HepG2 (cell line): ENCODE data around the gene DCP2. TPM values are rescaled to one million over a fixed set of nuclear protein-coding genes. Genes with fewer than 3 reads are reported as not detected.

ENCODE experiments used
- BATF2 ChIP-seq: sonication (generic); formaldehyde crosslinking; IDR thresholded peaks from 2 replicates; pipeline ENCODE4 v1.8.0; 2022; ENCODE audit warnings: mild to moderate bottlenecking, missing genetic modification reagents, moderate library complexity
- BCLAF1 ChIP-seq: fragments of 450-650 bp; IDR thresholded peaks from 2 replicates; pipeline ENCODE4 v1.6.1; 2017; ENCODE audit warnings: mild to moderate bottlenecking
- BRD4 ChIP-seq: sonication (generic); formaldehyde crosslinking; IDR thresholded peaks from 2 replicates; pipeline ENCODE4 v1.4.0; 2020; ENCODE audit warnings: missing genetic modification reagents
- DNMT3B ChIP-seq: conservative IDR thresholded peaks from 2 replicates; pipeline ENCODE4 v1.6.1; 2016; ENCODE audit warnings: missing biosample characterization, control low read depth
- FOXJ3 ChIP-seq: sonication (generic); formaldehyde crosslinking; IDR thresholded peaks from 2 replicates; pipeline ENCODE4 v1.4.0; 2020; ENCODE audit warnings: missing genetic modification reagents, mild to moderate bottlenecking, borderline replicate concordance
- GLI4 ChIP-seq: sonication (generic); formaldehyde crosslinking; IDR thresholded peaks from 2 replicates; pipeline ENCODE4 v1.5.1; 2020; ENCODE audit warnings: missing genetic modification reagents, mild to moderate bottlenecking, moderate library complexity, borderline replicate concordance
- GRHL1 ChIP-seq: sonication (generic); formaldehyde crosslinking; conservative IDR thresholded peaks from 2 replicates; pipeline ENCODE4 v1.8.0; 2022; ENCODE audit warnings: missing genetic modification reagents
- MTERF4 ChIP-seq: sonication (generic); formaldehyde crosslinking; IDR thresholded peaks from 2 replicates; pipeline ENCODE4 v1.8.0; 2023; ENCODE audit warnings: mild to moderate bottlenecking, missing genetic modification reagents
- SIX4 ChIP-seq: sonication (generic); formaldehyde crosslinking; IDR thresholded peaks from 2 replicates; pipeline ENCODE4 v1.4.0; 2020; ENCODE audit warnings: missing genetic modification reagents
- SOX6 ChIP-seq, 2 experiments: fragments of 450-650 bp in 1 of 2; sonication (generic) in 1 of 2; formaldehyde crosslinking in 1 of 2; IDR thresholded peaks; 2 replicates each; pipeline versions ENCODE4 v1.4.0 to v1.6.1; 2017 to 2020; ENCODE audit warnings: antibody characterized with exemption in 1 of 2, mild to moderate bottlenecking in 1 of 2, missing genetic modification reagents in 1 of 2
- ZBTB39 ChIP-seq: sonication (generic); formaldehyde crosslinking; IDR thresholded peaks from 2 replicates; pipeline ENCODE4 v1.5.0; 2020; ENCODE audit warnings: missing genetic modification reagents
- ZFX ChIP-seq: sonication (generic); formaldehyde crosslinking; IDR thresholded peaks from 2 replicates; pipeline ENCODE4 v1.4.0; 2020; ENCODE audit warnings: mild to moderate bottlenecking, low read depth, missing genetic modification reagents, moderate library complexity
- ZNF414 ChIP-seq: sonication (generic); formaldehyde crosslinking; IDR thresholded peaks from 2 replicates; pipeline ENCODE4 v1.5.0; 2020; ENCODE audit warnings: missing genetic modification reagents
- ZNF670 ChIP-seq: sonication (generic); formaldehyde crosslinking; IDR thresholded peaks from 2 replicates; pipeline ENCODE4 v1.8.0; 2022; ENCODE audit warnings: mild to moderate bottlenecking, missing genetic modification reagents, borderline replicate concordance
- ZNF740 ChIP-seq: sonication (generic); formaldehyde crosslinking; IDR thresholded peaks from 2 replicates; pipeline ENCODE4 v1.4.0; 2020; ENCODE audit warnings: missing genetic modification reagents
- polyA plus RNA-seq, 8 experiments: library from polyadenylated mRNA; depleted of rRNA in 3 of 8; stranded (reverse) in 7 of 8; unstranded in 1 of 8; fragments of >200 nt; fragmentation: Illumina TruSeq in 4 of 8; extraction: Trizol in 4 of 8; gene quantifications; 2 replicates each; pipeline versions ENCODE4 v1.2.1 to v1.2.3, GENCODE V29; 2011 to 2016; ENCODE audit warnings: low read depth in 4 of 8, missing spikeins in 1 of 8, mixed read lengths in 1 of 8; ENCODE audit not compliant: insufficient read depth in 1 of 8
- total RNA-seq, 5 experiments: library from RNA; depleted of rRNA; stranded (reverse); fragments of >200 nt; fragmentation: Illumina TruSeq; extraction: Trizol; gene quantifications; 2 replicates each; pipeline ENCODE4 v1.2.3, GENCODE V29; 2016; ENCODE audit warnings: low read depth in 1 of 5

The DCP2 gene
- total and polyA plus RNA-seq, 2 of the 13 experiments (the other 11 are each of a cell fraction or from before 2014, with no cell fraction given) = 16.2 to 63.4 TPM

GRCh38 chr5:112976432-112977309, at the start of gene DCP2 (continued):
- 0 out of 2 replicates have a peak, but pooled peaks have one; percentile 66 for TF ChIP-seq MTERF4
- no peak for TF ChIP-seq ZBTB39 (CRISPR knock-in tag)
- no peak for TF ChIP-seq GRHL1 (CRISPR knock-in tag)
- no peak for TF ChIP-seq SOX6 (IDR thresholded peaks at IDR 0.05)
- peak; percentile 51; the same call in 1 of the 2 replicates for TF ChIP-seq SOX6 (CRISPR knock-in tag; IDR thresholded peaks at IDR 0.05)
- no peak for TF ChIP-seq DNMT3B (CRISPR knock-in tag)
- TF ChIP-seq ZNF670 = peak; percentile 54; the same call in 1 of the 2 replicates
- TF ChIP-seq GLI4 = peak; percentile 55; the same call in 1 of the 2 replicates
- peak; percentile 32; the same call in 1 of the 2 replicates for TF ChIP-seq FOXJ3 (CRISPR knock-in tag)
- peak; percentile 77 for TF ChIP-seq ZFX
- TF ChIP-seq BCLAF1 = no peak
- TF ChIP-seq ZNF414 (CRISPR knock-in tag) = 0 out of 2 replicates have a peak, but pooled peaks have one; percentile 33
- TF ChIP-seq BATF2 = no peak
- 0 out of 2 replicates have a peak, but pooled peaks have one; percentile 9 for TF ChIP-seq SIX4 (CRISPR knock-in tag)
- TF ChIP-seq BRD4 (CRISPR knock-in tag) = no peak; the same call in none of the 2 replicates
- TF ChIP-seq ZNF740 (CRISPR knock-in tag) = no peak
